GM23248 (cell line): ENCODE measurements around the gene SEC14L1. TPM values are rescaled to one million over a fixed set of nuclear protein-coding genes. Genes with fewer than 3 reads are reported as not detected.

ENCODE experiments used
- DNase-seq: peaks from one replicate; pipeline ENCODE4 v3.0.0-alpha.2; 2015
- H2AFZ ChIP-seq: fragments of 200-600 bp; sonication (generic); 2 replicates; pipeline ENCODE4 v1.6.1; 2016; ENCODE audit warnings: antibody characterized with exemption
- H3F3A ChIP-seq: fragments of 200-600 bp; sonication (generic); 2 replicates; pipeline ENCODE4 v1.6.1; 2016; ENCODE audit warnings: mild to moderate bottlenecking, antibody characterized with exemption, mixed run types; ENCODE audit not compliant: insufficient read depth
- H3K27ac ChIP-seq: fragments of 200-600 bp; sonication (generic); 2 replicates; pipeline ENCODE4 v1.5.1; 2016; ENCODE audit warnings: mild to moderate bottlenecking
- H3K27me3 ChIP-seq: fragments of 200-600 bp; sonication (generic); replicated peaks from 2 replicates; pipeline ENCODE4 v1.6.1; 2016; ENCODE audit warnings: mild to moderate bottlenecking; ENCODE audit not compliant: insufficient read depth
- H3K36me3 ChIP-seq: fragments of 200-600 bp; sonication (generic); 2 replicates; pipeline ENCODE4 v1.6.1; 2016; ENCODE audit warnings: low read depth, mild to moderate bottlenecking
- H3K4me1 ChIP-seq: fragments of 200-600 bp; sonication (generic); 2 replicates; pipeline ENCODE4 v1.6.1; 2016; ENCODE audit warnings: mild to moderate bottlenecking; ENCODE audit not compliant: insufficient read depth
- H3K4me2 ChIP-seq: fragments of 200-600 bp; sonication (generic); one replicate; pipeline ENCODE4 v1.6.1; 2016; ENCODE audit warnings: mild to moderate bottlenecking; ENCODE audit not compliant: unreplicated experiment
- H3K4me3 ChIP-seq: fragments of 200-600 bp; sonication (generic); 2 replicates; pipeline ENCODE4 v1.5.1; 2016; ENCODE audit warnings: mild to moderate bottlenecking
- H3K79me2 ChIP-seq: fragments of 200-600 bp; sonication (generic); 2 replicates; pipeline ENCODE4 v1.6.1; 2016; ENCODE audit warnings: mild to moderate bottlenecking; ENCODE audit not compliant: insufficient read depth
- H3K9ac ChIP-seq: fragments of 200-600 bp; sonication (generic); 2 replicates; pipeline ENCODE4 v1.6.1; 2016; ENCODE audit warnings: mild to moderate bottlenecking
- H3K9me2 ChIP-seq: fragments of 200-600 bp; sonication (generic); 2 replicates; pipeline ENCODE4 v1.6.1; 2016; ENCODE audit warnings: mixed run types, mild to moderate bottlenecking, moderate library complexity; ENCODE audit not compliant: insufficient read depth
- H3K9me3 ChIP-seq: fragments of 200-600 bp; sonication (generic); one replicate; pipeline ENCODE4 v1.6.1; 2017; ENCODE audit warnings: low read depth
- H4K20me1 ChIP-seq: fragments of 200-600 bp; sonication (generic); 2 replicates; pipeline ENCODE4 v1.6.0; 2016; ENCODE audit not compliant: insufficient read depth
- EZH2 ChIP-seq: fragments of 200-600 bp; sonication (generic); IDR thresholded peaks from 2 replicates; pipeline ENCODE4 v1.6.1; 2018; ENCODE audit warnings: antibody characterized with exemption, mild to moderate bottlenecking; ENCODE audit not compliant: insufficient read depth, poor library complexity, severe bottlenecking
- EZH2phosphoT487 ChIP-seq: fragments of 200-600 bp; sonication (generic); IDR thresholded peaks from 2 replicates; pipeline ENCODE4 v1.6.1; 2018; ENCODE audit warnings: antibody characterized with exemption, moderate library complexity, mild to moderate bottlenecking, low read depth; ENCODE audit not compliant: insufficient read depth
- WGBS, 2 experiments: methylation state at CpG; one replicate each; pipeline ENCODE4 v1.1.6; 2015 to 2017; ENCODE audit warnings: low lambda C conversion rate in 2 of 2, low coverage in 1 of 2; ENCODE audit errors: missing lambda C conversion rate in 2 of 2; 5-methylcytosine and 5-hydroxymethylcytosine counted together
- in situ Hi-C: fragments of 300-500 bp; cut with MboI; formaldehyde crosslinking; loops from 2 replicates; pipeline ENCODE4 v1.15.0; 2020
- polyA plus RNA-seq: library from polyadenylated mRNA; unstranded; fragments of >200 nt; fragmentation: Nextera tagmentation; extraction: Ambion mirVana; gene quantifications from 2 replicates; pipeline ENCODE4 v1.2.1, GENCODE V29; 2016
- total RNA-seq: library from RNA; depleted of rRNA; stranded (reverse); fragments of >200 nt; shearing (Covaris generic); gene quantifications from 2 replicates; pipeline ENCODE4 v1.2.3, GENCODE V29; 2014

The SEC14L1 gene
- total and polyA plus RNA-seq, 2 experiments from 2014 or later, result 24.4 to 26.8 TPM

DNA sequence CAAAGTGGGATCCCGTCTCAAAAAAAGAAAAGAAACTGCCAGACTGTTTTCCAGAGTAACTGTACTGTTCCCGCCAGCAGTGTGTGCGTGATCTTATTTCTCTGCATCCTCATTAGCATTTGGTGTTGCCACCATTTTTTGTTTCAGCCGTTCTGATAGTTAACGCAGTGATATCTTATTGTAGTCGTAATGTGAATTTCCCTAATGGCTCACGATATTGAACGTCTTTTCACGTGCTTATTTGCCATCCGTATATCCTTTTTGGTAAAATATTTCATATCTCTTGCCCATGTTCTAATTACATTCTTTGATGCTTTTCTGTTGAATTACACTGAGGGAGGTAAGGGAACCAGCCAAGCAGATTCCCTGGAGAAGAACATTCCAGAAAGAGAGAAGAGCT, 92.4 kb downstream of the SEC14L1 start:
- TF ChIP-seq EZH2, result no peak
- no peak for TF ChIP-seq EZH2phosphoT487
- H3K79me2 ChIP-seq, result no peaks in the 10 kb centered on the region
- DNase-seq, result no peak
- peaks cover 26% of the 10 kb centered on the region for H3F3A ChIP-seq
- no peaks in the 10 kb centered on the region for H3K9me3 ChIP-seq
- H3K9ac ChIP-seq, result no peak overlapping the region
- no peaks in the 10 kb centered on the region for H3K27me3 ChIP-seq
- H3K4me2 ChIP-seq, result no peak overlapping the region
- 93 to 94% methylated on average over 10 of the region's 10 CpGs for WGBS, 2 experiments
- H3K4me1 ChIP-seq, result peaks cover 7% of the 10 kb centered on the region
- in situ Hi-C loops, result no loop called here
- no peaks in the 10 kb centered on the region for H4K20me1 ChIP-seq
- H2AFZ ChIP-seq, result no peak overlapping the region
- H3K27ac ChIP-seq, result no peak overlapping the region
- H3K9me2 ChIP-seq, result no peaks in the 10 kb centered on the region
- no peak overlapping the region for H3K4me3 ChIP-seq
- no peaks in the 10 kb centered on the region for H3K36me3 ChIP-seq

- 87 to 88% methylated on average over 21 of the region's 21 CpGs for WGBS, 2 experiments
- H4K20me1 ChIP-seq, result no peaks in the 10 kb centered on the region
- H2AFZ ChIP-seq, result no peak overlapping the region
- TF ChIP-seq EZH2phosphoT487, result no peak
- TF ChIP-seq EZH2, result no peak
- no peak overlapping the region for H3K27ac ChIP-seq
- H3K4me1 ChIP-seq, result peaks cover 7% of the 10 kb centered on the region
- no peak overlapping the region for H3K9ac ChIP-seq
- no peak overlapping the region for H3K4me2 ChIP-seq
- no peaks in the 10 kb centered on the region for H3K9me3 ChIP-seq
- no peaks in the 10 kb centered on the region for H3K79me2 ChIP-seq
- H3K9me2 ChIP-seq, result no peaks in the 10 kb centered on the region
- peak; percentile 86 for DNase-seq
- peaks cover 26% of the 10 kb centered on the region for H3F3A ChIP-seq
- in situ Hi-C loops, result no loop called here
- H3K36me3 ChIP-seq, result no peaks in the 10 kb centered on the region
- no peaks in the 10 kb centered on the region for H3K27me3 ChIP-seq
- H3K4me3 ChIP-seq, result no peak overlapping the region
Measured at GRCh38 chr17:77233635-77234334, 93.0 kb downstream of the SEC14L1 start.

DNA sequence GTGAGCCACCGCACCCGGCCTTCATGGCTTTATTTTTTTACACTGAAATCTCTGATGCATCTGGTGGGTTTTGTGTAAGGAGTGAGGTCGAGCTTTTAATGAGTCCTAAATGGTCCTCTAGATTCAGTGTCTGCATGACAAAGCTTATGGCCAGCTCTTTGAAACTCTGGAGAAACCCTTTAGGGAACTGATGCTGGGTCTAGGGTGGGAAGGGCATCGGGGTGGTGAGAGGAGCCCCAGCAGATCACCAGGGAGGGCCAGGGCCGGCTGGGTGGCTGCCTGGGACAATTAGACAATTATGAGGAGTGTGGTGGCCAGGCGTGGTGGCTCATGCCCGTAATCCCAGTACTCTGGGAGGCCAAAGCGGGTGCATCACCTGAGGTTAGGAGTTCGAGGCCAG, 93.9 kb downstream of the SEC14L1 start:
- no peak for DNase-seq
- Histone ChIP-seq H2AFZ (peak overlapping the region; percentile 78; the same call in 1 of the 2 replicates), H3K79me2 (no peaks in the 10 kb centered on the region), H3K4me2 (peak overlapping the region; percentile 93), H3F3A (peaks cover 26% of the 10 kb centered on the region), H3K4me3 (peak overlapping the region; percentile 75), H3K9me3 (no peaks in the 10 kb centered on the region), H3K27me3 (no peaks in the 10 kb centered on the region), H3K36me3 (no peaks in the 10 kb centered on the region), H3K4me1 (peaks cover 7% of the 10 kb centered on the region), H3K9me2 (no peaks in the 10 kb centered on the region), H4K20me1 (no peaks in the 10 kb centered on the region), H3K9ac (peak overlapping the region; percentile 66), H3K27ac (peak overlapping the region; percentile 66)
- no peak for TF ChIP-seq EZH2
- WGBS, 2 experiments, result 76 to 81% methylated on average over 8 to 9 of the region's 9 CpGs
- in situ Hi-C loops, result no loop called here

DNA sequence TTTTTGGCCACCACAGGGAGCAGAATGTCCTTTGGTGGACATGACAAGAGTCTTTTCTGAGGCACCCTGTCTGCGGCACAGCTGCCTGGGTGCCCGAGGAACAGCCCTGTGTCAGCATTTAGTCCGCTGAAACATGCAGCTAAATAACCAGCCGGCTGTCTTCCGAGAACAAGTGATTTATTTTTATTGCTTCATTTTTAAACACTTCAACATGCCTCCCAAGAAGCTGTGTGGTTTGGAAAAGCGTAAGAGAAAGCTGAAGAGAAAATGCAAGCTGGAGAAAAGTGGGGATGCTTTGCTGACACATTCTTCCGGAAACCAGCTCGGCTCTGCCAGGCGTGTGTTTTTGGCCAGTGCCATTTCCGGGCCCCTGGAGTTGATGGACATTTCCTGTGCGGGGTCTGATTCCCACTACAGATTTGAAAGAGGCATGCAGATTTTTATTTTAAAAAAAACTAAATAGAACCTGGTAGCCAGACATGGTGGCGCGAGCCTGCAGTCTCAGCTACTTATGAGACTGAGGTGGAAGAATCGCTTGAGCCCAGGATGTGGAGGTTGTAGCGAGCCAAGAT, 94.7 kb downstream of the SEC14L1 start:
- Histone ChIP-seq H3K4me1 (peaks cover 7% of the 10 kb centered on the region), H3K9me2 (no peaks in the 10 kb centered on the region), H3F3A (peaks cover 26% of the 10 kb centered on the region), H3K36me3 (no peaks in the 10 kb centered on the region), H3K9me3 (no peaks in the 10 kb centered on the region), H3K27ac (peak overlapping the region; percentile 66), H3K79me2 (no peaks in the 10 kb centered on the region), H4K20me1 (no peaks in the 10 kb centered on the region), H3K4me2 (peak overlapping the region; percentile 93), H3K9ac (peak overlapping the region; percentile 66), H3K27me3 (no peaks in the 10 kb centered on the region), H3K4me3 (peak overlapping the region; percentile 75), H2AFZ (peak overlapping the region; percentile 78; the same call in 1 of the 2 replicates)
- DNase-seq, result peak; percentile 86
- TF ChIP-seq EZH2phosphoT487 (no peak), EZH2 (no peak)
- in situ Hi-C loops, result no loop called here
- WGBS, 2 experiments, result 2 to 4% methylated on average over 15 of the region's 15 CpGs
